ENCODE data around the gene DUSP2.

- TF ChIP-seq CTCF (IDR thresholded peaks at IDR 0.05) (no peak), POLR2A (IDR thresholded peaks at IDR 0.05) (no peak)
Observed at GRCh38 chr2:96114903-96115581, 30.2 kb downstream of the DUSP2 start.

Data from thyroid gland (tissue), 4 donors.